H1 (cell line): ENCODE results near the gene SATB2. TPM values are rescaled to one million over a fixed set of nuclear protein-coding genes. Genes with fewer than 3 reads are reported as not detected.
A peak's percentile ranks its signal among the peaks of the same experiment; 100 is the strongest.

Experiments used
- CTCF ChIA-PET: fragments of 300-600 bp; sonication (Branson Sonifier 250); formaldehyde crosslinking; loops from one replicate; lab custom pipeline; 2021; ENCODE audit not compliant: partially characterized antibody; lab: Charles Lee
- POLR2A ChIA-PET: fragments of 300-600 bp; sonication (Branson Sonifier 250); formaldehyde crosslinking; loops from one replicate; lab custom pipeline; 2021; ENCODE audit warnings: inconsistent platforms; ENCODE audit not compliant: partially characterized antibody; lab: Charles Lee
- DNase-seq, 2 experiments: peaks; one replicate each; pipeline versions ENCODE4 v3.0.0 to v3.0.0-alpha.2; 2010 to 2022; ENCODE audit warnings: low spot score in 2 of 2, low read depth in 1 of 2, mixed read lengths in 1 of 2
- FAIRE-seq: peaks from 2 replicates; lab custom pipeline; 2011; peaks lifted over from hg19 to GRCh38; lab: Jason Lieb, UNC
- H2AFZ ChIP-seq: 2 replicates; pipeline ENCODE4 v1.8.1; 2012; ENCODE audit warnings: low read length, inconsistent platforms
- H2AK5ac ChIP-seq: 2 replicates; pipeline ENCODE4 v1.6.1; 2013; ENCODE audit warnings: low read depth, low read length
- H2BK120ac ChIP-seq: replicated peaks from 2 replicates; pipeline ENCODE3; 2013; ENCODE audit warnings: low read depth, low read length, inconsistent platforms
- H2BK12ac ChIP-seq: 2 replicates; pipeline ENCODE4 v1.6.1; 2013; ENCODE audit warnings: low read depth, low read length
- H2BK15ac ChIP-seq: 2 replicates; pipeline ENCODE4 v1.6.1; 2013; ENCODE audit warnings: low read length
- H2BK20ac ChIP-seq: 2 replicates; pipeline ENCODE4 v1.6.1; 2013; ENCODE audit warnings: low read length
- H2BK5ac ChIP-seq: 2 replicates; pipeline ENCODE4 v1.6.1; 2013; ENCODE audit warnings: low read depth, low read length
- H3K14ac ChIP-seq: 2 replicates; pipeline ENCODE4 v1.6.1; 2013; ENCODE audit warnings: inconsistent platforms; ENCODE audit not compliant: insufficient read length
- H3K18ac ChIP-seq: 2 replicates; pipeline ENCODE4 v1.6.1; 2013; ENCODE audit warnings: low read length; ENCODE audit errors: extremely low read depth
- H3K23ac ChIP-seq: 2 replicates; pipeline ENCODE4 v1.6.1; 2013; ENCODE audit warnings: inconsistent platforms; ENCODE audit not compliant: insufficient read length
- H3K23me2 ChIP-seq: 2 replicates; pipeline ENCODE4 v1.6.1; 2013; ENCODE audit warnings: low read depth, low read length
- H3K27ac ChIP-seq: 2 replicates; pipeline ENCODE4 v1.6.1; 2011; ENCODE audit warnings: low read depth, low read length, inconsistent platforms
- H3K27me3 ChIP-seq, 4 experiments: replicated peaks in 1 of 4; 1 replicate in 1 of 4; 2 replicates in 3 of 4; pipeline versions ENCODE4 v1.6.1 to v1.8.1; 2011 to 2013; ENCODE audit warnings: low read length in 3 of 4, mild to moderate bottlenecking in 3 of 4, inconsistent platforms in 2 of 4, mixed read lengths in 2 of 4, moderate library complexity in 1 of 4; ENCODE audit not compliant: control insufficient read depth in 3 of 4, insufficient read depth in 3 of 4; ENCODE audit errors: extremely low read depth in 1 of 4
- H3K36me3 ChIP-seq, 4 experiments: 2 replicates each; pipeline versions ENCODE4 v1.6.1 to v1.8.1; 2011 to 2013; ENCODE audit warnings: mild to moderate bottlenecking in 4 of 4, low read length in 3 of 4, moderate library complexity in 2 of 4, control low read depth in 1 of 4, inconsistent platforms in 1 of 4; ENCODE audit not compliant: insufficient read depth in 4 of 4, control insufficient read depth in 2 of 4
- H3K4ac ChIP-seq: replicated peaks from 2 replicates; pipeline ENCODE3; 2013; ENCODE audit warnings: low read length, low read depth, mixed read lengths, inconsistent platforms; ENCODE audit not compliant: insufficient read length
- H3K4me1 ChIP-seq, 4 experiments: replicated peaks in 1 of 4; 1 replicate in 1 of 4; 2 replicates in 3 of 4; pipeline versions ENCODE4 v1.6.1 to v1.8.1; 2011 to 2013; ENCODE audit warnings: low read length in 3 of 4, inconsistent platforms in 2 of 4, mixed read lengths in 1 of 4; ENCODE audit not compliant: insufficient read depth in 4 of 4, control insufficient read depth in 3 of 4
- H3K4me2 ChIP-seq, 2 experiments: 2 replicates each; pipeline versions ENCODE4 v1.6.1 to v1.8.1; 2011 to 2013; ENCODE audit warnings: low read depth in 2 of 2, low read length in 2 of 2, control low read depth in 1 of 2, inconsistent platforms in 1 of 2, mild to moderate bottlenecking in 1 of 2; ENCODE audit not compliant: insufficient read depth in 1 of 2
- H3K4me3 ChIP-seq, 4 experiments: fragments of 200-600, 300-600 bp in 1 of 4; sonication (generic), shearing (Covaris generic), sonication (Bioruptor Twin) in 1 of 4; 2 replicates each; pipeline versions ENCODE4 v1.5.1 to v1.8.1; 2011 to 2016; ENCODE audit warnings: low read length in 4 of 4, low read depth in 3 of 4, control low read depth in 2 of 4, inconsistent platforms in 2 of 4, mild to moderate bottlenecking in 2 of 4, mixed read lengths in 1 of 4, moderate library complexity in 1 of 4; ENCODE audit not compliant: insufficient read depth in 2 of 4; ENCODE audit errors: extremely low read depth in 1 of 4
- H3K56ac ChIP-seq: replicated peaks from 2 replicates; pipeline ENCODE3; 2013; ENCODE audit warnings: low read depth, mild to moderate bottlenecking, mixed read lengths, low read length, inconsistent platforms; ENCODE audit not compliant: insufficient read length
- H3K79me1 ChIP-seq: 2 replicates; pipeline ENCODE4 v1.6.1; 2013; ENCODE audit warnings: low read depth, low read length, control low read depth
- H3K79me2 ChIP-seq, 2 experiments: 2 replicates each; pipeline versions ENCODE4 v1.6.1 to v1.8.1; 2012 to 2013; ENCODE audit warnings: low read length in 2 of 2, mild to moderate bottlenecking in 2 of 2, inconsistent platforms in 1 of 2; ENCODE audit not compliant: insufficient read depth in 2 of 2, control insufficient read depth in 1 of 2
- H3K9ac ChIP-seq, 4 experiments: replicated peaks in 1 of 4; 1 replicate in 1 of 4; 2 replicates in 3 of 4; pipeline versions ENCODE4 v1.6.1 to v1.8.1; 2011 to 2013; ENCODE audit warnings: low read depth in 3 of 4, low read length in 3 of 4, control low read depth in 2 of 4, mild to moderate bottlenecking in 2 of 4, moderate library complexity in 2 of 4, inconsistent platforms in 1 of 4; ENCODE audit errors: extremely low read depth in 1 of 4
- H3K9me3 ChIP-seq, 2 experiments: 2 replicates each; pipeline versions ENCODE4 v1.6.1 to v1.8.1; 2012 to 2013; ENCODE audit warnings: mild to moderate bottlenecking in 2 of 2, moderate library complexity in 2 of 2, control low read depth in 1 of 2, inconsistent platforms in 1 of 2, low read depth in 1 of 2, low read length in 1 of 2, mixed read lengths in 1 of 2; ENCODE audit not compliant: insufficient read depth in 2 of 2
- H4K20me1 ChIP-seq, 2 experiments: replicated peaks in 1 of 2; 2 replicates each; pipeline versions ENCODE3 to v1.8.1; 2011 to 2013; ENCODE audit warnings: inconsistent platforms in 2 of 2, low read length in 2 of 2, mild to moderate bottlenecking in 1 of 2; ENCODE audit not compliant: insufficient read depth in 2 of 2, control insufficient read depth in 1 of 2
- H4K5ac ChIP-seq: 2 replicates; pipeline ENCODE4 v1.6.1; 2013; ENCODE audit warnings: low read length, low read depth, mixed read lengths, inconsistent platforms; ENCODE audit not compliant: insufficient read length
- H4K8ac ChIP-seq: 2 replicates; pipeline ENCODE4 v1.8.0; 2013; ENCODE audit warnings: mild to moderate bottlenecking, moderate library complexity, low read length, inconsistent platforms; ENCODE audit not compliant: insufficient read depth; ENCODE audit errors: extremely low read depth
- H4K91ac ChIP-seq: replicated peaks from 2 replicates; pipeline ENCODE3; 2013; ENCODE audit warnings: low read length, mixed read lengths, inconsistent platforms; ENCODE audit not compliant: insufficient read length
- CEBPB ChIP-seq: IDR thresholded peaks from 2 replicates; pipeline ENCODE4 v1.6.1; 2012; ENCODE audit warnings: low read depth, low read length
- EZH2 ChIP-seq: fragments of 200-600 bp; sonication (generic); IDR thresholded peaks from 2 replicates; pipeline ENCODE4 v1.7.1; 2012; ENCODE audit warnings: low read depth, mild to moderate bottlenecking, moderate library complexity, low read length, inconsistent platforms; ENCODE audit not compliant: severe bottlenecking
- RNF2 ChIP-seq: fragments of 200-900, 300-1000 bp; sonication (generic); IDR thresholded peaks from 2 replicates; pipeline ENCODE4 v1.7.1; 2016; ENCODE audit warnings: borderline replicate concordance, low read depth, mild to moderate bottlenecking, antibody characterized with exemption, low read length; ENCODE audit not compliant: poor library complexity, severe bottlenecking; ENCODE audit errors: missing control alignments
- SUZ12 ChIP-seq: fragments of 200-600 bp; sonication (generic); IDR thresholded peaks from 2 replicates; pipeline ENCODE4 v1.6.1; 2012; ENCODE audit warnings: mild to moderate bottlenecking, inconsistent platforms, low read length, moderate library complexity, mixed read lengths
- WGBS, 2 experiments: shearing (Covaris generic) in 1 of 2; methylation state at CpG; one replicate each; pipeline versions ENCODE4 v1.1.6 to v1.1.7; 2013 to 2015; ENCODE audit warnings: low lambda C conversion rate in 2 of 2, mixed read lengths in 2 of 2, inconsistent platforms in 1 of 2, low coverage in 1 of 2, missing lambda C conversion rate in 1 of 2; ENCODE audit not compliant: insufficient replicate concordance in 2 of 2, insufficient coverage in 1 of 2, insufficient read length in 1 of 2; ENCODE audit errors: extremely low coverage in 1 of 2, missing lambda C conversion rate in 1 of 2; 5-methylcytosine and 5-hydroxymethylcytosine counted together
- polyA plus RNA-seq, 7 experiments: library from polyadenylated mRNA; depleted of rRNA in 3 of 7; stranded (reverse) in 5 of 7; unstranded in 2 of 7; fragments of >200 nt in 5 of 7; fragments of 200-250 nt in 2 of 7; gene quantifications; 1 replicate in 5 of 7; 2 replicates in 1 of 7; 4 replicates in 1 of 7; pipeline versions ENCODE4 v1.2.1 to v1.2.3, GENCODE V29; 2011 to 2013; ENCODE audit warnings: missing spikeins in 2 of 7, mixed read lengths in 2 of 7
- total RNA-seq: library from RNA; stranded (reverse); fragmentation: NEBNext Ultra II Directional; extraction: Animal tissue kit (Norgen Biotek cat#: 25700); gene quantifications from 2 replicates; pipeline ENCODE4 v1.2.1, GENCODE V29; 2021

Gene SATB2
- total and polyA plus RNA-seq, 2 of the 8 experiments (the other 6 are each of a cell fraction or from before 2014, with no cell fraction given) = 1.3 to 5.7 TPM

DNA sequence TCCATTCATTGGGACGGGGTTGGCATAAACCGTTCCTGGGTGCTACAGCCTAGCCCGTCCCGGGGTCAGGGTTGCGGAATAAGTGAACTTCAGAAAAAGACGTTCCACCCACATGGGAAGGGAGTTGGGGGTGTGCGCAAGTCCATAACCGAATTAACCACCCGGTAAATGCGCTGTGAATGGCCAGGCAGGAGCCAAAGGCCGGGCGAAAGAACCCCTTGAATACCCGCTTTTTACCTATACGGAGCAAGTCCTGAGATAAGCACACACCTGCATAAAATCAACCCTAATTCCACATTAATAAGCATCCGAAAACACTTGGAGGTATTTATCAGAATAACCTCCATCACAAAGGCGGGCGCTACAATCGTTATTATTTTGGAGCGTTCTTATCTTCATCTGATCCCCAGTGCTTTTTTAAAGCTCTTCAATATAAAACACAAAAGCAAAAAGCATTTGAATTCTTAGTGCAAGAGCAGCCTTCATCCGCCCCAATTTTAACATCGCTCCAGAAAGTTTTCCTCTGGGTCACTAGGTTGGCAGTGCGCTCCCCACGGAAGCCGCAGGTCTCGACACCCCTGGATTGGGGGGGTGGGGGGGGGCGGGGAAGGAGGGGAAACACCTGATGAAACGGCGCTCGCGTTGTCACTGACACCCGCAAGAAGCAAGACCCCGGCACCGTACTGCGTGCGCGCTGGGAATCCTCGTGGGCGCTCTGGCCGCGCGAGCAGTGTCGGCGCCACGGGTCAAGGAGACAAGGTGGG lies 1.2 kb downstream of the SATB2 start:
- Histone ChIP-seq H3K36me3 (no peaks in the 10 kb centered on the region), H4K20me1 (no peaks in the 10 kb centered on the region), H2BK15ac (no peak overlapping the region), H3K4me1 (peaks cover 0 to 18% (median 8%) of the 10 kb centered on the region in 4 experiments; a peak in 5 of 7 replicates), H3K4ac (no peak overlapping the region), H4K91ac (no peak overlapping the region), H4K8ac (no peak overlapping the region), H3K4me2 (peak overlapping the region; percentile 76 to 92), H3K56ac (no peak overlapping the region), H3K4me3 (peak overlapping the region; percentile 47 to 73 (median 60)), H2BK20ac (no peak overlapping the region), H2BK5ac (no peak overlapping the region; the same call in 1 of the 2 replicates), H3K27me3 (peaks cover 5 to 48% (median 25%) of the 10 kb centered on the region in 4 experiments; a peak in 6 of 7 replicates), H4K5ac (no peak overlapping the region), H3K23ac (no peak overlapping the region), H3K9me3 (no peaks in the 10 kb centered on the region), H3K14ac (no peak overlapping the region), H2BK120ac (no peak overlapping the region), H3K79me2 (no peaks in the 10 kb centered on the region), H2AFZ (no peak overlapping the region), H2BK12ac (peak overlapping the region; percentile 41; the same call in 1 of the 2 replicates), H3K18ac (peak overlapping the region; percentile 68), H3K79me1 (no peaks in the 10 kb centered on the region), H3K27ac (no peak overlapping the region), H3K23me2 (peaks cover 24% of the 10 kb centered on the region), H2AK5ac (no peak overlapping the region), H3K9ac (no peak overlapping the region)
- ChIA-PET CTCF (interaction anchor here (0.6 to 1.8 kb wide), 4 partner anchors 10 to 51 kb away, joined by 3 to 5 read pairs (median 4); no protein-coding TSS in a partner anchor), POLR2A (no interaction called here)
- WGBS, 2 experiments = 2% methylated on average over 23 of the region's 44 CpGs; no CpG with 5 or more reads in 1 of the 2 experiments
- FAIRE-seq (no peak), DNase-seq (no peak)
- TF ChIP-seq CEBPB = no peak
- peak; percentile 64 for TF ChIP-seq SUZ12
- peak; percentile 86 for TF ChIP-seq EZH2
- TF ChIP-seq RNF2 = peak; percentile 77
